Measurements from ENCODE around the gene MAGEB3.
A peak's percentile ranks its signal among the peaks of the same experiment; 100 is the strongest.

The MAGEB3 gene

DNA sequence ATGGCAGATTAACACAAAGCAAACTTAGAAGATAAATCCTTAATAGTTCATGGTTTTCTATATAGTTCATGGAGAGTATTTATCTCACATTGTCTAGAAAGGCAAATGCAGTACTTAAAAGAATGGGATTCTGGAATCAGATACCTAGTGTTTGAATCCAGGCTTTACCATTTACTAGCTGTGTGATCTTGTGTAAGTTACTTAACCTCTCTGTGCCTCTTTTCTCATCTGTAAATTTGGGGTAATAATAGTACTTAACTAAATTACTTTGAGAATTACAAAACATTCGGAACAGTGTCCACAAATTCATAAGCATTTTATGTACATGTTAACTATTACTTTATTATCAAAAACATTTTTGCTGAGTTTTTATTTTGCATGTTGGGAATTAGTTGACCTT lies 32.3 kb downstream of the MAGEB3 start:
- TF ChIP-seq, protein P1, sequence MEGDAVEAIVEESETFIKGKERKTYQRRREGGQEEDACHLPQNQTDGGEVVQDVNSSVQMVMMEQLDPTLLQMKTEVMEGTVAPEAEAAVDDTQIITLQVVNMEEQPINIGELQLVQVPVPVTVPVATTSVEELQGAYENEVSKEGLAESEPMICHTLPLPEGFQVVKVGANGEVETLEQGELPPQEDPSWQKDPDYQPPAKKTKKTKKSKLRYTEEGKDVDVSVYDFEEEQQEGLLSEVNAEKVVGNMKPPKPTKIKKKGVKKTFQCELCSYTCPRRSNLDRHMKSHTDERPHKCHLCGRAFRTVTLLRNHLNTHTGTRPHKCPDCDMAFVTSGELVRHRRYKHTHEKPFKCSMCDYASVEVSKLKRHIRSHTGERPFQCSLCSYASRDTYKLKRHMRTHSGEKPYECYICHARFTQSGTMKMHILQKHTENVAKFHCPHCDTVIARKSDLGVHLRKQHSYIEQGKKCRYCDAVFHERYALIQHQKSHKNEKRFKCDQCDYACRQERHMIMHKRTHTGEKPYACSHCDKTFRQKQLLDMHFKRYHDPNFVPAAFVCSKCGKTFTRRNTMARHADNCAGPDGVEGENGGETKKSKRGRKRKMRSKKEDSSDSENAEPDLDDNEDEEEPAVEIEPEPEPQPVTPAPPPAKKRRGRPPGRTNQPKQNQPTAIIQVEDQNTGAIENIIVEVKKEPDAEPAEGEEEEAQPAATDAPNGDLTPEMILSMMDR (IDR thresholded peaks at IDR 0.05; ENCODE audit: low read depth, low read length, missing control alignments): no peak
- DNase-seq (ENCODE audit: extremely low read depth, low read depth): no peak
- no peak overlapping the region for H3K4me3 ChIP-seq (replicated peaks; ENCODE audit: low read depth, low read length)

DNA sequence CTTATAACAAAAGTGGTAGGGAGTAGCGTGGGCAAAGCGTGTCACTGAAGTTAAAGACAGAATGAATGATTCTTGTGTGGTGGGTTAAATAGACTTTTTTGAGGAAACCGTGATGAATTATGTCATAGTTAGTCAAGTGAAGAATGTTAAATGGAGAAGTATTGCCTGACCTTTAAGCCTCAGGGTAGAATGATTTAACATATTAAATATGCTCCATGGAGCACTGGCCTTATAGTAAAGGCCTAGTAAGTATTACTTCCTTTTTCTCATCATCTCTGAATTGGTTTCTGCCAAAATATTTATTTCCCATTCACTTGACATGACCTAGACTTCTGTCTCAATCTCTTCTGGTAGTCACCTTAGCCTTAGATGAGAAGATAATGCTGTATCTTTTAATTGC lies 40.2 kb downstream of the MAGEB3 start:
- H3K4me3 ChIP-seq (replicated peaks; ENCODE audit: low read depth, low read length): no peak overlapping the region
- TF ChIP-seq, protein P1 (IDR thresholded peaks at IDR 0.05; ENCODE audit: low read depth, low read length, missing control alignments): no peak

DNA sequence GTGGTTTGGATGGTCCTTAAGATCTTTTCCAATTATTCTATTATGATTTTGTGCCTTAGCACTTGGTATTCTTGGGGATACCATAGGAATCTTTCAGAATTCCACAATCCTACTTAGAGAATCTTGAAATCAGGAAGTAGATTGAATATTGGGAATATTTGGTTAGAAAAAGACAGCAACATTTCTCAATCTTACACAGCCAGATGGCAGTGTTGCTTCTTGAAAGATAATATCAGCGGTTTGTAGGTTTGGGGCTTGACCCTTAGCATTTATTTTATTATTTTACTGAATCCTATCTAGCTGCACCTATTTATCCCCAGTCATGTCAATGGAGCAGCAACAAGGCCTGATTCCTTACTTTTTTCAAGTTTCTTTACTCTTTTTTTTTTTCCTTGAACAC lies 45.0 kb downstream of the MAGEB3 start:
- no peak for DNase-seq (ENCODE audit: extremely low read depth, low read depth)
- no peak overlapping the region for H3K4me3 ChIP-seq (replicated peaks; ENCODE audit: low read depth, low read length)
- TF ChIP-seq, protein P1 (IDR thresholded peaks at IDR 0.05; ENCODE audit: low read depth, low read length, missing control alignments): peak; percentile 14

More for the DNA sequence above, 40.2 kb downstream of the MAGEB3 start:
- no peak for DNase-seq (ENCODE audit: extremely low read depth, low read depth)

- no peak overlapping the region for H3K4me3 ChIP-seq (replicated peaks; ENCODE audit: low read depth, low read length)
- no peak for DNase-seq (ENCODE audit: extremely low read depth, low read depth)
- TF ChIP-seq, protein P1 (IDR thresholded peaks at IDR 0.05; ENCODE audit: low read depth, low read length, missing control alignments): no peak
These were observed 47.9 kb downstream of the MAGEB3 start for GRCh38 chrX:30278365-30278764.

DNA sequence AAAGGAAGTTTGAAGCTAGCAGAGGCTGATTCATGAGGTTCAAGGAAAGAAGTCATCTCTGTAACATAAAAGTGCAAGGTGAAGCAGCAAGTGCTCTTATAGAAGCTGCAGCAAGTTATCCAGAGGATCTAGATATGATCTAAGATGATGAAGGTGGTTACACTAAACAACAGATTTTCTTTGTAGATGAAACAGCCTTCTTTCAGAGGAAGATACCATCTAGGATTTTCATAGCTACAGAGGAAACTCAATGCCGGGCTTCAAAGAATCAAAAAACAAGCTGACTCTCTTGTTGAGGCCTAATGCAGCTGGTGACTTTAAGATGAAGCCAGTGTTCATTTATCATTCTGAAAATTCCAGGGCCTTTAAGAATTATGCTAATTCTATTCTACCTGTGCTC lies 50.0 kb downstream of the MAGEB3 start:
- no peak for DNase-seq (ENCODE audit: extremely low read depth, low read depth)
- no peak overlapping the region for H3K4me3 ChIP-seq (replicated peaks; ENCODE audit: low read depth, low read length)
- TF ChIP-seq, protein P1 (IDR thresholded peaks at IDR 0.05; ENCODE audit: low read depth, low read length, missing control alignments): no peak

- H3K4me3 ChIP-seq (replicated peaks; ENCODE audit: low read depth, low read length): no peak overlapping the region
- no peak for DNase-seq (ENCODE audit: extremely low read depth, low read depth)
- TF ChIP-seq, protein P1 (IDR thresholded peaks at IDR 0.05; ENCODE audit: low read depth, low read length, missing control alignments): no peak
These were observed 52.1 kb downstream of the MAGEB3 start for GRCh38 chrX:30282527-30282926.
